Renal cortex interstitium (tissue), 11 donors: Measurements from ENCODE around the gene CD4. TPM values are rescaled to one million over a fixed set of nuclear protein-coding genes. Genes with fewer than 3 reads are reported as not detected.

Source experiments
- DNase-seq, 11 donors: peaks; one replicate each; pipeline ENCODE4 v3.0.0-alpha.2; 2013; ENCODE audit warnings: low read depth in 9 of 11, low spot score in 4 of 11; ENCODE audit errors: extremely low read depth in 1 of 11
- polyA plus RNA-seq, 3 donors: library from polyadenylated mRNA; unstranded; fragments of 120-200 nt; gene quantifications; one replicate each; pipeline ENCODE4 v1.2.1, GENCODE V29; 2013; ENCODE audit not compliant: insufficient read length in 3 of 3

Gene CD4
- polyA plus RNA-seq, 3 donors, result 28.0 to 31.1 (median 29.9) TPM

GRCh38 chr12:6791931-6792520, 2.7 kb downstream of the CD4 start:
- no peak for DNase-seq

DNA sequence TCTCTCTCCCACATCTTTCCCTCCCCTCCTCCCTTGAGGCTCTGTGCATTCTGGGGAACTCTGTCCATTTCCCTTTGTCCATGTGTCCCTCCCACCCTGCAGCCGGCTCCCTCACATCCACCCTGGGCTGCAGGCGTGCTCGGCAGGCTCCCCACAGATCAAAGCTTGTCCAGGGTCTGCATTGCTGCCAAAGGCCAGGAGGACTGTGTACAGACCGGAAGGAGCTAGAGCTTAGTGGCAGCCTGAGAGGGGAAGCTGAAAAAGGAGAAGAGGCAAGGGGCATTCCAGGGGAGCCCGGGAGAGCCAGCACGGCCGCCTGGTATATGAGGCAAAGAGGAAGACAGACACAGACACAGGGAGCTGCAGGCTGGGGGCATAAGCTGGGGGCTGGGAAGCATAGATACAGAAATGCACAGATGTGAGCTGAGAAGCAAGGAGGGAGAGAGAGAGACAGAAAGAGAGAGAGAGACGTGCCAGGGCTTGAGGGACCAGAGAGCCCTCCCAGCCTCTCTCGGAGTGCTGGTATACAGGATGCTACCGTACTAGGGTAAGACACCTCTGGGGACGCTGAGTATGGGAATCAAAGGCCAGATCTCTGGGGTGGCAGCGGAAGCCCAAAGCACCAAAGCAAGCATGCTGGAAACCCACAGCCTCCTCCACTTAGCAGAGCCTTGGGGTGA, 3.3 kb downstream of the CD4 start:
- DNase-seq, result no peak

DNA sequence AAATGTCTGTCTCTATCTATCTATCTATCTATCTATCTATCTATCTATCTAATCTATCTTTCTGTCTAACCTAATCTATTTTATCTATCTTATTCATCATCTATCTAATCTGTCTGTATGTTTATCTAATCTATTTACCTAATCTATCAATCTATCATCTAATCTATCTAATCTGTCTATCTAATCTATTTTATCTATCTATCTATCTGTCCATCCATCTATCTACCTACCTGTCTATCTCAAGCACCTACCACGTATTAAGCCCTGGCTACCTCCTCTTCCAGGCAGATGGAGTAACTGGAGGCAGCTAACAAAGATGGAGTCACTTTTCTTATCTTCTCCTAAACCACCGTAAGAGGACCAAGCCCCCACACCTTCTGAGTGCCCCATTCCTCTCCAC, 5.8 kb downstream of the CD4 start:
- DNase-seq, result no peak

- DNase-seq, result no peak
These were observed 7.2 kb downstream of the CD4 start for GRCh38 chr12:6796576-6796975.

DNA sequence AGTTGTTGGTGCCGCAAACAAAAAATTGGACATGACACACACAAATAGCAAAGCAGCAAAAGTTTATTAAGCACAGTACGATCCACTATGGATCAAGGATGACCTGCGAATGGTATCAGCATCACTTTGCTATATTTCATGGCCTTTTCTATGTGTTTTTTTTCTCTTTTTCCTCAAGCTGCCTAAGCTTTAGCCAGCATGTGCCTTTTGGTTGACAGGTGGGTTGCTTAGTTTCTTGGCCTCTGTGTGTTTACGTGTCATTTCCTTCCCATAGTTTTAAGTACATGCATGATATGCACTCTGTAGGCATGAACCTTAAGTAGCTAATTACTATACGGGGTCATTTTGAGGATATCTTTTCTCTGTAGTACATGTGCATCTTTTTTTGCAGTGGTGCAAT, 9.8 kb downstream of the CD4 start:
- no peak for DNase-seq

DNA sequence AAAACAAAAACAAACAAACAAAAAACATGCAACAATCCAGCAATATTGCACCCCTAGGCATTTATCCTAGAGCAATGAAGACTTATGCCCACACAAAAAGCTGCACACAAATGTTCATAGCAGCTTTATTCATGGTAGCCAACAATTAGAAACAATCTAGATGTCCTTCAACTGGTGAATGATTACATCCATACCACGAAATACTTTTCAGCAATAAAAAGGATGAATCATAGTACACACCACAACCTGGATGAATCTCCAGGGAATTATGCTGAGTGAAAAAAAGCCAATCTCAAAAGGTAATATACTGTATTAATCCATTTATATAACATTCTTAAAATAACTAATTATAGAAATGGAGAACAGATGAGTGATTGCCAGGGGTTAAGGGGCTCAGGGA, 17.8 kb downstream of the CD4 start:
- no peak for DNase-seq

- DNase-seq, result no peak
These were observed 19.7 kb downstream of the CD4 start for GRCh38 chr12:6809056-6809455.

DNA sequence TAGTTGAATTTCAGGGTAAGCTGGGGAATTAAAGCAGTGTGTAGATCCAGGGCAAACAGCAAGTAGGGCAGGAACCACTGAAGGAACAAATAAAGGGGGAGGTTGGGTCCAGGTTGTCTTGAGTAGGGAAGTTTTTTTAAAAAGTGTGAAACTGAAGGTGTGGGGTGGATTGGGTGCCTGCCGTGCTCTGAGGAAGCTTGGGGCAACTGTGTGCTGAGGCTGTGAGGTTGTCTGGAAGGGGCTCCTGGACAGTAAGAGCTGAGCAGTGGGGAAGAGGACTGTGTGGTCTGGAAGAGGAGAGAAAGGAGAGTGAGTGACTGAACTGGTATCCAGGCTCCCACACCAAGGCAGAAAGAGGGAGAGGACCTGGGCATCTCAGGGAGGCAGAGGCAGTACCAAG, 21.4 kb downstream of the CD4 start:
- no peak for DNase-seq

- DNase-seq, result no peak
These were observed 24.0 kb downstream of the CD4 start for GRCh38 chr12:6813363-6813762.

DNA sequence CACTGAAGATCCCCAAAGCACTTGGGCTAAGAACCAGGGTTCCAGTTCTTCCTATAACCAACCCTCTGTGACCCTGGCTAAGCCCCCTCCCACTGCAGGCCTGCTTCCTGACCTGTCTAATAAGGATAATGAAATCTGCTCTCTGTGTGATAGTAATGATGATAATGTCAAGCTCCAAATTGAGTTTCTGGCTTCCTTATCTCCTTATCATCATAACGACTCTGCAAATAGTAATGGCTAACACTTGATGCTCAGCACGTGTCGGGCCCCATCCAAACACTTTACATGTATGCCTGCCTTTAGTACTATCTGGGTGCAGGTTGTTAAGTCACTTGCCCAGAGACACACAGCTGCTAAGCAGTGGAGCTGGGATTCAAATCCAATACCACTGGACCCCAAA, 27.3 kb downstream of the CD4 start:
- DNase-seq, result no peak

- no peak for DNase-seq
These were observed 27.8 kb downstream of the CD4 start for GRCh38 chr12:6817098-6817497.

GRCh38 chr12:6817662-6818157, 28.4 kb downstream of the CD4 start:
- no peak for DNase-seq

- no peak for DNase-seq
These were observed 28.9 kb downstream of the CD4 start for GRCh38 chr12:6818222-6818621.

DNA sequence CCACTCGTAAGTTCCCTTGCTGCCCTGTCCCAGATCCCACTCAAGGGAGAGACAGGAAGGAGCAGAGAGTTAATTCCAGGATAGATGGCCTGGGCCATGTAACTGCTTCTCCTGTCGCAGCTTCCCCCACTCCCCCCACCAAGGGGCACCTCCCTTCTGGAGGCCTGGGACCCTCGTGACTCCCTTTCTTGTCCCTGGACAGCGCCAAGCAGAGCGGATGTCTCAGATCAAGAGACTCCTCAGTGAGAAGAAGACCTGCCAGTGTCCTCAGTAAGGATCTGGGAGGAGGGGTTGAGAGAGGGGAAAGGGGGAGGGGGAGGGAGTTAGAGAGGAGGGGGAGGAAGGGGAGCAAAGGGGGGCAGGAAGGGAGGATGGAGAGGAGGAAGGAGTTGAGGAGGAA, 29.3 kb downstream of the CD4 start:
- no peak for DNase-seq

GRCh38 chr12:6819106-6820030, 30.0 kb downstream of the CD4 start:
- no peak for DNase-seq

GRCh38 chr12:6820166-6820565, 30.8 kb downstream of the CD4 start:
- no peak for DNase-seq

DNA sequence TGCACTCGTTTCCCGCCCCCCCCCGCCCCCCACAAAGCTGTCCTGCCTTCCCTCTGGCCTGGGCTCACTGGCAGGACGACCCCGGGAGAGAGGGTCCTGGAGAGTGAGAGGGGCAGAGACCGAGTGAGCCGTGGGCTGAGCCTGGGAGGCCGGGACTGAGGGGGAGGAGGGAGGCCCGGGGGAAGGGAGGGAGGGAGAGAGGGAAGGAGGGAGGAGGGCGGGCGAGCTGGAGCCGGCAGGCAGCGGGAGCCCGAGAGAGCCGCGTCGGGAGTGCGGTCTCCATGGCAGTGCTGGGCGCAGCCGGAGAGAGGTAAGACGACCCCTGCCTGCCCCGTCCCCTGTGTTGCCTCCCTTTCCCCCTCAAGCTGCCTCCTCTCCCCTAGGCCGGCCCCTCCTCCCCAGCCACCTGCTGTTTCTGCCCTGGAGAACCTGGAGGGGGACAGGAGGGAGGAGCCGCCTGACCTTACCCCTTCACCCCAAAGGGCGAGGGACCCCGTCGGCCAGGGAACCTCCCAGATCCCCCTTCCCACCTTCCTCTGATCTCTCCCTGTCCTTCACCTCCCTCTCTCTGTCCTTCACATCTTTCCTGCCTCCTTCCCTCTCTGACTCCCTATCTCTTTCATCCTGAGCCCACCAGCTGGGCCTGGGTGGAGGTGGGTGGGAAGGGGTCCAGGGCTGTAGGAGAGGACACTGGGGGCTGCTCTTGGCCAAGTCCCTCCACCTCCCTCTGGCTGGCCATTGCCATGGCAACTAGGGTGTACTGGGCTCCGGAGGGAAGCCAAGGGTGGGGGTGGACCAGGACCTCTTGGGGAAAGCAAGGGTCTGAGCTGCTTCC, 32.5 kb downstream of the CD4 start, which contains the start of gene GPR162:
Gene GPR162, plus strand, starts transcription at position 231 of the 835 bp plus-strand sequence. CDS start 2,078 bp downstream, outside the sequence.
- DNase-seq, result peak in 8 of 11 donors; percentile 73 to 85 (median 77)

- no peak for DNase-seq
These were observed 33.3 kb downstream of the CD4 start for GRCh38 chr12:6822426-6823135.
